ENCODE measurements around the gene RIPOR3. TPM values are rescaled to one million over a fixed set of nuclear protein-coding genes. Genes with fewer than 3 reads are reported as not detected.

RIPOR3 gene
- total RNA-seq, 2 experiments from 2014 or later, result 0.53 TPM; not detected in 1

DNA sequence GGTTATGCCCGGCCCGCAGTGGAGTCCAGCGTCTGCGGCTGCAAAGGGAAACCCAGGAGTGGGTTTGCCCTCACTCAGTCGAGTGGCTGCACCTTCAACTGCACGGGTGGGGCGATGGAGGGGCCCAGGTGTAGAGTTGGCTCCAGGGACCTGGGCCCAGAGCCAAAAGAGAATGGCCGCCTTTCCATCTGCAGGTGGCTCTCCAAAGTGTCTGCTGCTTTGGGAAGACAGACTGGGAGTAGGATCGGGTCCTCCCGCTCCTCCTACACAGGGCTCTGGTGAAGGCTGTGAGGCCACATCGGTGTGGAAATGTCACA lies 101.0 kb downstream of the RIPOR3 start:
- H4K20me1 ChIP-seq (ENCODE audit: insufficient read depth, low read length), result no peaks in the 10 kb centered on the region
- no peak for DNase-seq (ENCODE audit: low spot score)
- no peak overlapping the region for H2AFZ ChIP-seq (ENCODE audit: low read length)
- TF ChIP-seq, protein P1, sequence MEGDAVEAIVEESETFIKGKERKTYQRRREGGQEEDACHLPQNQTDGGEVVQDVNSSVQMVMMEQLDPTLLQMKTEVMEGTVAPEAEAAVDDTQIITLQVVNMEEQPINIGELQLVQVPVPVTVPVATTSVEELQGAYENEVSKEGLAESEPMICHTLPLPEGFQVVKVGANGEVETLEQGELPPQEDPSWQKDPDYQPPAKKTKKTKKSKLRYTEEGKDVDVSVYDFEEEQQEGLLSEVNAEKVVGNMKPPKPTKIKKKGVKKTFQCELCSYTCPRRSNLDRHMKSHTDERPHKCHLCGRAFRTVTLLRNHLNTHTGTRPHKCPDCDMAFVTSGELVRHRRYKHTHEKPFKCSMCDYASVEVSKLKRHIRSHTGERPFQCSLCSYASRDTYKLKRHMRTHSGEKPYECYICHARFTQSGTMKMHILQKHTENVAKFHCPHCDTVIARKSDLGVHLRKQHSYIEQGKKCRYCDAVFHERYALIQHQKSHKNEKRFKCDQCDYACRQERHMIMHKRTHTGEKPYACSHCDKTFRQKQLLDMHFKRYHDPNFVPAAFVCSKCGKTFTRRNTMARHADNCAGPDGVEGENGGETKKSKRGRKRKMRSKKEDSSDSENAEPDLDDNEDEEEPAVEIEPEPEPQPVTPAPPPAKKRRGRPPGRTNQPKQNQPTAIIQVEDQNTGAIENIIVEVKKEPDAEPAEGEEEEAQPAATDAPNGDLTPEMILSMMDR (conservative IDR thresholded peaks at IDR 0.05; ENCODE audit: low read length), result no peak
- TF ChIP-seq EZH2phosphoT487 (IDR thresholded peaks at IDR 0.05; ENCODE audit: borderline replicate concordance, low read depth, low read length), result no peak
- ChIA-PET POLR2A (no interaction called here), CTCF (ENCODE audit: unreplicated experiment) (no interaction called here)
- no TSS peak for BruUV-seq (replicated peaks)
- no peak overlapping the region for H3K4me3 ChIP-seq (ENCODE audit: low read depth, low read length, poor library complexity, severe bottlenecking)
- H3K36me3 ChIP-seq (ENCODE audit: insufficient read depth, low read length), result no peaks in the 10 kb centered on the region
- no peaks in the 10 kb centered on the region for H3K9me2 ChIP-seq (ENCODE audit: insufficient read depth, low read length)
- H3K4me2 ChIP-seq (ENCODE audit: low read length), result no peak overlapping the region
- no peaks in the 10 kb centered on the region for H3K79me2 ChIP-seq (ENCODE audit: insufficient read depth, low read depth, low read length)
- H3K4me1 ChIP-seq (ENCODE audit: insufficient read depth, low read length, poor library complexity, severe bottlenecking), result peaks cover 8% of the 10 kb centered on the region
- H3K27ac ChIP-seq (ENCODE audit: low read depth, low read length, poor library complexity, severe bottlenecking), result no peak overlapping the region
- intact Hi-C loops (cut with micrococcal nuclease; ENCODE audit: unreplicated experiment), result no loop called here
- no peaks in the 10 kb centered on the region for H3K9me3 ChIP-seq (ENCODE audit: low read length)

DNA sequence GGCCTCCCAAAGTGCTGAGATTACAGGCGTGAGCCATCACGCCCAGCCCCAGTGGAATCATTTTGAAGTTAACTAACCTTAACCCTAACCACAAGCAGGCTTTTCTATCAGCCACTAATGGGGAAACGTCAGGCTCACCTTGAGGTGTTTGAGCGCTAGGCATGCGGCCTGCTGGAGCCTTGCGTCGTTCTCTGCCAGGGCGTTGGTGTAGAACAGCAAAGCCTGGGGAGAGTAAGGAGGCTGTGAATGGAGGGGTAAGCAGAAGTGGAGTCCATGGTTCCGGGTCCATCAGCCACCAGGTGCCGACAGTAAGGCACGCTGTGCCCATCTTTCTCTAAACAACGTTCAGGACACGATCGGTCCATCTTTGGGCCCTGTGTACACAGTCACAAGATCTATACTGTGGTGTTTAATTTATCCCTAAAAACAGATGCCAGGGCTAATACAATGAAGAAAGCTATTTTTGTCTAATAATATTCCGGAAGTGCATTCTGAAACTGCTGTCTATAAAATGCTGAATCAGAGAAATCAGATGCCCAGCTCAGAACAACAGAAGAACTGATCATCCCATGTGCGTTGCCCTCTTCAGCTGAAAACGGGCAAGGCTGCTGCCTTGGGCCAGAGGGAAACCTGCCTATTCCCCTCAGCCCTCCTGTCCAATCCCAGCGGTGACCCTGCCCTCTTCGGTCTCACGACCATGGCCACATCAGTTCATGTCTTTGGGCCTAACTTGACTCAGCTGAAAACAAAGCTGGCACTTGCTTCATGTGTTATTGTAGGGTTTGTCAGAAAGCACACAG lies 101.6 kb downstream of the RIPOR3 start:
- H3K4me2 ChIP-seq (ENCODE audit: low read length), result no peak overlapping the region
- ChIA-PET POLR2A (no interaction called here), CTCF (ENCODE audit: unreplicated experiment) (interaction anchor here (0.6 to 1.2 kb wide), 2 partner anchors 39 to 98 kb away, joined by 4 read pairs; no protein-coding TSS in a partner anchor)
- TF ChIP-seq EZH2phosphoT487 (IDR thresholded peaks at IDR 0.05; ENCODE audit: borderline replicate concordance, low read depth, low read length), result no peak
- TF ChIP-seq, protein P1 (conservative IDR thresholded peaks at IDR 0.05; ENCODE audit: low read length), result no peak
- no peaks in the 10 kb centered on the region for H3K9me3 ChIP-seq (ENCODE audit: low read length)
- no peak for DNase-seq (ENCODE audit: low spot score)
- no peaks in the 10 kb centered on the region for H3K36me3 ChIP-seq (ENCODE audit: insufficient read depth, low read length)
- intact Hi-C loops (cut with micrococcal nuclease; ENCODE audit: unreplicated experiment), result no loop called here
- no peak overlapping the region for H2AFZ ChIP-seq (ENCODE audit: low read length)
- no peak overlapping the region for H3K4me3 ChIP-seq (ENCODE audit: low read depth, low read length, poor library complexity, severe bottlenecking)
- peaks cover 2% of the 10 kb centered on the region for H3K4me1 ChIP-seq (ENCODE audit: insufficient read depth, low read length, poor library complexity, severe bottlenecking)
- H3K79me2 ChIP-seq (ENCODE audit: insufficient read depth, low read depth, low read length), result no peaks in the 10 kb centered on the region
- H3K27ac ChIP-seq (ENCODE audit: low read depth, low read length, poor library complexity, severe bottlenecking), result no peak overlapping the region
- H4K20me1 ChIP-seq (ENCODE audit: insufficient read depth, low read length), result no peaks in the 10 kb centered on the region
- no peaks in the 10 kb centered on the region for H3K9me2 ChIP-seq (ENCODE audit: insufficient read depth, low read length)
- BruUV-seq (replicated peaks), result no TSS peak

Measured in OCI-LY7 (cell line).